SK-N-SH (cell line): ENCODE results near the gene DIP2A.

ENCODE experiments used
- CTCF ChIP-seq: fragments of 200-600 bp; sonication (generic); IDR thresholded peaks from 2 replicates; pipeline ENCODE4 v1.6.1; 2017; ENCODE audit warnings: antibody characterized with exemption, mild to moderate bottlenecking, moderate library complexity
- EP300 ChIP-seq, 2 experiments: IDR thresholded peaks; 2 replicates each; pipeline versions ENCODE4 v1.4.0 to v1.6.1; 2012; ENCODE audit warnings: borderline replicate concordance in 1 of 2, low read depth in 1 of 2, low read length in 1 of 2
- FOSL2 ChIP-seq: IDR thresholded peaks from 2 replicates; pipeline ENCODE4 v1.4.0; 2012; ENCODE audit warnings: low read depth, mild to moderate bottlenecking, moderate library complexity, borderline replicate concordance
- MXI1 ChIP-seq: IDR thresholded peaks from 2 replicates; pipeline ENCODE4 v1.6.1; 2012; ENCODE audit warnings: mild to moderate bottlenecking, low read depth, low read length, improper control_type of control experiment
- NRF1 ChIP-seq: IDR thresholded peaks from 2 replicates; pipeline ENCODE4 v1.6.1; 2012; ENCODE audit warnings: low read depth, mild to moderate bottlenecking, low read length
- POLR2AphosphoS5 ChIP-seq: IDR thresholded peaks from 2 replicates; pipeline ENCODE4 v1.6.1; 2012; ENCODE audit warnings: low read depth, low read length
- RFX5 ChIP-seq: IDR thresholded peaks from 2 replicates; pipeline ENCODE4 v1.6.1; 2012; ENCODE audit warnings: mild to moderate bottlenecking, improper control_type of control experiment, low read length

DNA sequence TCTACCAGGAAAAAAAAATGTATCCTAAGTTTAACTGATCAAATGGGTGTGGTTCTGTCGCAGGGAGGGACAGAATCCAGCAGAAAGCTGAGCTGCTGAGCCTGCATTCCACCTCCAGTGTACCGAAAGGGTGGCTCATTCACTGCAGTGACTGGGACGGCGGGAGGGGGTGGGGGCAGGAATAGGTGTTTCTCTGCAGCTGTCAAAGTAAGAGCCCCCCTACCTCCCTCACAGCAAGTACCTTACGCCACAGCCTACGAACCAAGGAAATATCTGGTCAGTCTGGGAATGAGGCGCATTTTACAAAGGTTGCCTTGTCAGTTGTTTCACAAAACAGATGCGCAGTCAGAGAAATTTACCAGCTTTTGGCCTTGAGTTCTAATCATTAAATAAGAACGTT lies 144.5 kb downstream of the DIP2A start:
- TF ChIP-seq EP300 (IDR thresholded peaks at IDR 0.05; ENCODE audit: borderline replicate concordance in 1 of 2, low read depth in 1 of 2, low read length in 1 of 2), result no peak
- TF ChIP-seq CTCF, result no peak
- no peak for TF ChIP-seq POLR2AphosphoS5
- TF ChIP-seq FOSL2, result no peak
- TF ChIP-seq RFX5, result no peak
- TF ChIP-seq MXI1, result no peak
- TF ChIP-seq NRF1, result no peak
